Mesendoderm (in vitro differentiated cells): ENCODE results near the gene MOB1A.

Source experiments
- DNase-seq: peaks from one replicate; pipeline ENCODE4 v3.0.0; 2013
- H2AK5ac ChIP-seq: 2 replicates; pipeline ENCODE4 v1.6.1; 2013; ENCODE audit warnings: low read length, inconsistent platforms
- H2BK120ac ChIP-seq: 2 replicates; pipeline ENCODE4 v1.6.1; 2013; ENCODE audit warnings: low read depth, mild to moderate bottlenecking, low read length, moderate library complexity, mixed read lengths
- H2BK15ac ChIP-seq: replicated peaks from 2 replicates; pipeline ENCODE4 v1.6.1; 2013; ENCODE audit warnings: low read depth, mild to moderate bottlenecking, moderate library complexity
- H2BK5ac ChIP-seq: 2 replicates; pipeline ENCODE4 v1.6.1; 2013; ENCODE audit warnings: low read length, inconsistent platforms
- H3K18ac ChIP-seq: 2 replicates; pipeline ENCODE4 v1.6.1; 2013; ENCODE audit warnings: mild to moderate bottlenecking, low read length, mixed read lengths
- H3K23ac ChIP-seq: one replicate; pipeline ENCODE4 v1.6.1; 2013; ENCODE audit warnings: low read length
- H3K27ac ChIP-seq: 2 replicates; pipeline ENCODE4 v1.5.1; 2013; ENCODE audit warnings: low read depth, mild to moderate bottlenecking, inconsistent platforms, low read length, moderate library complexity
- H3K27me3 ChIP-seq: 2 replicates; pipeline ENCODE4 v1.6.1; 2013; ENCODE audit warnings: low read length, control low read depth, mild to moderate bottlenecking, inconsistent platforms; ENCODE audit not compliant: insufficient read depth, poor library complexity
- H3K36me3 ChIP-seq: 2 replicates; pipeline ENCODE4 v1.6.1; 2013; ENCODE audit warnings: low read length, inconsistent platforms; ENCODE audit not compliant: control insufficient read depth, insufficient read depth
- H3K4ac ChIP-seq: one replicate; pipeline ENCODE4 v1.6.1; 2013; ENCODE audit warnings: low read depth, mild to moderate bottlenecking, low read length, moderate library complexity
- H3K4me1 ChIP-seq: 2 replicates; pipeline ENCODE4 v1.6.1; 2013; ENCODE audit warnings: low read depth, low read length, inconsistent platforms; ENCODE audit not compliant: control insufficient read depth
- H3K4me2 ChIP-seq: 2 replicates; pipeline ENCODE4 v1.6.1; 2013; ENCODE audit warnings: low read length
- H3K4me3 ChIP-seq: 2 replicates; pipeline ENCODE4 v1.5.1; 2013; ENCODE audit warnings: mild to moderate bottlenecking, low read length
- H3K56ac ChIP-seq: one replicate; pipeline ENCODE4 v1.6.1; 2013; ENCODE audit warnings: low read length
- H3K79me1 ChIP-seq: 2 replicates; pipeline ENCODE4 v1.6.1; 2013; ENCODE audit warnings: low read length, inconsistent platforms
- H3K79me2 ChIP-seq: 2 replicates; pipeline ENCODE4 v1.6.1; 2013; ENCODE audit warnings: mild to moderate bottlenecking, low read length; ENCODE audit not compliant: control insufficient read depth, insufficient read depth
- H3K9ac ChIP-seq: 2 replicates; pipeline ENCODE4 v1.6.1; 2013; ENCODE audit warnings: low read length, inconsistent platforms
- H4K5ac ChIP-seq: one replicate; pipeline ENCODE4 v1.6.1; 2013; ENCODE audit warnings: low read length
- H4K8ac ChIP-seq: one replicate; pipeline ENCODE4 v1.6.1; 2013; ENCODE audit warnings: low read depth, mild to moderate bottlenecking, control low read depth, low read length, moderate library complexity
- WGBS: extraction: QIAGEN DNeasy Blood & Tissue Kit; methylation state at CpG from one replicate; pipeline ENCODE4 v1.1.7; 2013; ENCODE audit warnings: low lambda C conversion rate, missing lambda C conversion rate; ENCODE audit not compliant: insufficient coverage; ENCODE audit errors: extremely low coverage; 5-methylcytosine and 5-hydroxymethylcytosine counted together

The MOB1A gene

DNA sequence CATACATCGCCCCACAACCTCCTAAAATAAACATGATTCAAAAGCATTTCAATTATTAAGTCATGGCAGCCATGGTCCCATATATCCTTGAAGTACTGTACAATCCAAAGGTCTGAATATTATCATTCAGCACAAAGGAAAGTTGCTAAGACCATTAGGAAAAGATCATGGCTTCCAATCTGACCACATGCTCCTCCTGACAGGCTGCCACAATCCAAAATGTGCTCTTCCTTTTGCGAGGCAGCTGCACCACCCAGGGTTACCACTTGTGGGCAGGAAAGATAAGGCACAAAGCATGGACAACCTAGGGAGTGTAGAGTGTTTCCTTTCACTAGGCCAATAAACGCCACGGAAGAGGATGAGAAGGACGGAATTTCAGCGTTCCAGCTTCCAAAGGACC, 36.3 kb downstream of the MOB1A start:
- Histone ChIP-seq H3K4me2 (no peak overlapping the region), H2BK15ac (no peak overlapping the region), H3K79me2 (peaks cover 5% of the 10 kb centered on the region), H3K79me1 (peaks cover 10% of the 10 kb centered on the region), H3K4ac (no peak overlapping the region), H3K9ac (no peak overlapping the region), H3K36me3 (no peaks in the 10 kb centered on the region), H2BK5ac (no peak overlapping the region), H3K27me3 (no peaks in the 10 kb centered on the region), H3K23ac (no peak overlapping the region), H4K8ac (no peak overlapping the region), H4K5ac (no peak overlapping the region), H3K4me3 (no peak overlapping the region), H3K27ac (no peak overlapping the region), H2BK120ac (no peak overlapping the region), H2AK5ac (no peak overlapping the region), H3K56ac (no peak overlapping the region), H3K4me1 (no peaks in the 10 kb centered on the region), H3K18ac (no peak overlapping the region)
- DNase-seq: peak; percentile 71
- WGBS: 100% methylated on average over 1 of the region's 6 CpGs

DNA sequence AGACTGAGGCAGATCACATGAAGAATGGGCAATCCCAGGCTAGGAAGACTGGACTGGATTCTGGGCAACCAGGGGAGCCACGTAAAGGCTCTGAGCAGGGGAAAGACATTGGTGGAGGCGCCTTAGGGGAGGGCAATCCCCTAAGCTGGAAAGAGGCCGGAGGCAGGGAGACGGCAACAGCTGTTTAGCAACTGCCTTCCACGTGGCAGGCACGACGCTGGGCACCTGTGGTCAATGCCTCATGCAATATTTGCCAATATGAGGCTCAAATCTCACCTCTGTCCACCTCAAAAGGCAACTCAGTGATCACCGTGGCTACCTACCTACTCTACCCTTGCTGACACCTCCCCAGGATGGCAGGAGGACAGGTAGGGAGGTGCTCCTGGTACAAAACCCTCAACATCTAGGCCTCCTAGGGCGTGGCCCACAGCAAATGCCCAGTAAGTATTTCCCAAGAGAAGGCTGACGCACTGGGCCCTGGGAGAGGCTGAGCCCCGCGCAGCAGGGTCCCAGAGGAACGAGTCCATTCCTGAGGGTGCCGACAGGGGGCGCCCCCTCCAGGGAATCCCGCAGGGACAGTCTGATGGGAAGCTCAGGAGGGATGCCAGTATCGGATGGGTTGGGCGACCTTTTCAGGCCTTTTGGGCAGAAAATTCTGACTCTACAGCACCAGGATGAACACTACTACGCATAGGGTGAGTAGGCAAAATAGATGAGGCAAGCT, 39.9 kb downstream of the MOB1A start:
- H2BK15ac ChIP-seq: no peak overlapping the region
- H2BK120ac ChIP-seq: no peak overlapping the region
- no peak overlapping the region for H3K4me3 ChIP-seq
- no peaks in the 10 kb centered on the region for H3K36me3 ChIP-seq
- no peak overlapping the region for H4K8ac ChIP-seq
- no peak overlapping the region for H3K23ac ChIP-seq
- no peaks in the 10 kb centered on the region for H3K79me2 ChIP-seq
- no peak overlapping the region for H2BK5ac ChIP-seq
- no peak overlapping the region for H3K18ac ChIP-seq
- H3K27ac ChIP-seq: no peak overlapping the region
- no peak overlapping the region for H3K9ac ChIP-seq
- peak; percentile 30 for DNase-seq
- H3K79me1 ChIP-seq: peaks cover 4% of the 10 kb centered on the region
- H3K27me3 ChIP-seq: no peaks in the 10 kb centered on the region
- H4K5ac ChIP-seq: no peak overlapping the region
- no peak overlapping the region for H2AK5ac ChIP-seq
- H3K56ac ChIP-seq: no peak overlapping the region
- no peaks in the 10 kb centered on the region for H3K4me1 ChIP-seq
- H3K4ac ChIP-seq: no peak overlapping the region
- no CpG with 5 or more reads among the region's 19 CpGs for WGBS
- no peak overlapping the region for H3K4me2 ChIP-seq

DNA sequence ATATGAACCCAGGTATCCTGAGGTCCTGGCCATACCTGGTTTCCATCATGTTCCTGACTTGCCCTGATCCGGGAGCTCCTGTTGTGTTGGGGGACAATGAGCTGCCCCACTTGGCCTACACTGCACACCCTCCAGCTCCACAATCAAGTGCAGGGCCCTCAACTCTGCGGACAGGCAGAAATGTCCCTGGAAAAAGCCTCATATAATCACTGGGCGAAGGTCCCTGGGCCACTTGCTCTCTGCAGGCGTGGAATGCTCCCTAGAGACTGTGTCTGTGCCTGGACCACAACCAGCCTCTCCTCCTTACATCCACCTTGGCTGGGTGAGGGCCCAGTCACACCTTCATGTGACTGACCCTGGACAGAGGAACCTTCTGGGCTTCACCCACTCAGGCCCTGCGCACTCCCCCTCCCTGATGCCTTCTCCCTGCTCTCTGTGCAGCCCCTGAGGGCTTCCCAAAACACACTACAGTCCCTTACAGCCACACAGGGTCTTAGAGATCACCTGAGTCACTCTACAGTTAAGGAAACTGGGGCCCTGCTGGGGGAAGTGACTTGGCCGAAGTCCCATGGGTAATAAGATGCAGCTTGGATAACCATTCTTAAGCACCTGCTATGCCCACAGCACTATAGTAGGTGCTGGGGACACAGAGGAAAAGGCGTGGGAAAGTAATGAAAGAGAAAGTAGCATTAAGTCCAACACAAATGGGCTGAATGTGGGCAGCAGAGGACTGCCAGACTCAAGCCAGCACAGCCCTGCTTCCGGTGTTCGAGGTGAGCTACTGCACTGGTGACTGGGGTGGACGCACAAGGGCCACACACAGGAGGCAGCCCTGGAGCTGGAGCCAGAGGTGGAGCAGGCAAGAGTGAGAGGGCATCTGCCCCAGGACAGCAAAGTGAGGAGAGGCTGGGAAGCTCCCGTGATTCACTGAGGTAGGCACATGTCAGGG, 40.8 kb downstream of the MOB1A start:
- H3K4me3 ChIP-seq: no peak overlapping the region
- no peak overlapping the region for H3K4me2 ChIP-seq
- H3K4ac ChIP-seq: no peak overlapping the region
- H3K56ac ChIP-seq: no peak overlapping the region
- no peaks in the 10 kb centered on the region for H3K79me2 ChIP-seq
- no peak for DNase-seq
- H3K4me1 ChIP-seq: no peaks in the 10 kb centered on the region
- no peak overlapping the region for H2BK5ac ChIP-seq
- no peak overlapping the region for H2BK120ac ChIP-seq
- H3K79me1 ChIP-seq: peaks cover 4% of the 10 kb centered on the region
- H3K9ac ChIP-seq: no peak overlapping the region
- H3K23ac ChIP-seq: no peak overlapping the region
- no peak overlapping the region for H2AK5ac ChIP-seq
- no peaks in the 10 kb centered on the region for H3K36me3 ChIP-seq
- H3K18ac ChIP-seq: no peak overlapping the region
- no peak overlapping the region for H4K8ac ChIP-seq
- no CpG with 5 or more reads among the region's 11 CpGs for WGBS
- no peak overlapping the region for H4K5ac ChIP-seq
- H2BK15ac ChIP-seq: no peak overlapping the region
- H3K27ac ChIP-seq: no peak overlapping the region
- no peaks in the 10 kb centered on the region for H3K27me3 ChIP-seq

DNA sequence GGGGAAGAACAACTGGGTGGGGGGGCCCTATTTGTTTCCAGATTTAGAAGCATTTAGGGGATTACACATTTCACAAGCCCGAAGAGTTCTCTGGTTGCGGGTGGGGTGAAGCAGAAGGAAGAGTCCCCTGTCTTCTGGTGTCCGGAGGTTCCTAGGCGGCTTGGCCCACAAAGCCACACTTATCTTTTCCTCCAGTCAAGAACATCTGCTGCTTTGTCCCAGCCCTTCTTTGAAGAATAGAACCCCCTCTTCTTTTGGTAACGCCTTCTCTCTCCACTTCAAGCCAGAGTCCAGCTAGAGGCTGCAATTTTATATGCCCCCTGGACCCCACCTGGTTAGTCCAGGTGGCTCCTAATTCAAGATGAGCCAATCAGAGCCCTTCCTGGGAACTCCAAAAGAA, 46.8 kb downstream of the MOB1A start:
- no peak overlapping the region for H3K9ac ChIP-seq
- WGBS: no CpG with 5 or more reads among the region's 5 CpGs
- no peaks in the 10 kb centered on the region for H3K27me3 ChIP-seq
- H2BK15ac ChIP-seq: no peak overlapping the region
- no peaks in the 10 kb centered on the region for H3K79me2 ChIP-seq
- no peak overlapping the region for H3K18ac ChIP-seq
- no peak overlapping the region for H3K56ac ChIP-seq
- no peaks in the 10 kb centered on the region for H3K79me1 ChIP-seq
- H3K23ac ChIP-seq: no peak overlapping the region
- no peaks in the 10 kb centered on the region for H3K4me1 ChIP-seq
- no peak overlapping the region for H4K8ac ChIP-seq
- no peak overlapping the region for H4K5ac ChIP-seq
- no peak overlapping the region for H3K4ac ChIP-seq
- DNase-seq: no peak
- no peak overlapping the region for H2BK120ac ChIP-seq
- H3K36me3 ChIP-seq: no peaks in the 10 kb centered on the region
- no peak overlapping the region for H3K27ac ChIP-seq
- no peak overlapping the region for H2BK5ac ChIP-seq
- no peak overlapping the region for H3K4me3 ChIP-seq
- H2AK5ac ChIP-seq: no peak overlapping the region
- H3K4me2 ChIP-seq: no peak overlapping the region

DNA sequence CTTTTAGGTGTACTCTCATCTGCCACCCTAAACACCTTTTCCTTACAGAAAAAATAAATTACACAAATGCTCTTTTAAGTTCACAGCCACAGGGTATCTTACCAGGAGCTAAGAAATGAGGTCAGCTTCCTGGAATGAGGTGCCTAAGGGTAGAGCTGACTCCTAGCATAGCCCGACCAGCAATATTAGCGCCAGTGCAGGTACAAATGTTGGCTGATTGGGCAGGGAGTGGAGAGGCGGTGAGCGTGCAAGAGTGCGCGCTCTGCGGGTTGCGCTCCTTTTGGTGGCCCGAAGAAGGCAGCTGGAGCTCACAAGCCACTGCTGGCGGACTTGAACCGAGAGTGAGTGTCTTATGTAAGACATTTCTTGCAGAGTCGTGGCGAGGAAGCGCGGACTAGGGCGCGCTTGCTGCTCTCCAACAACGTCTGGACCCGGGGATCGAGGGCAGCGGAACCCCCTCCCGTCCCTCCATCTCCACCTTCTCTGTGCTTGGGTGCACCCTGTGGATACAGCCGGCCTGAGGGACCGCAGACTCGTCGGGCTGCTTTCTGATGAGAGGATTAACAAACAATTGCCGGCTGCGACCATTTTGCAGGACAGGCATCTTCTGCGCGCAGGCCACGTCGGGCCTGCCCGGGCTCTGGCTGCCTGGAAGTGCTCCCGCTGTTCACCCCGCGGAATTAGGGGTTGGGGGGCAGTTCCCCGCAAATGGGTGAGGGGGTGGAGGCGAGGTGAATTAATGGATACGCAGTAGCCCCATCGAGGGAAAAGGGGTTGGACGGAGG, 48.3 kb downstream of the MOB1A start:
- Histone ChIP-seq H3K27ac (no peak overlapping the region), H3K36me3 (no peaks in the 10 kb centered on the region), H3K56ac (no peak overlapping the region), H3K4me1 (no peaks in the 10 kb centered on the region), H3K27me3 (no peaks in the 10 kb centered on the region), H3K18ac (no peak overlapping the region), H3K4me3 (no peak overlapping the region), H4K8ac (no peak overlapping the region), H3K9ac (no peak overlapping the region), H4K5ac (no peak overlapping the region), H3K4me2 (no peak overlapping the region), H2AK5ac (no peak overlapping the region), H3K79me2 (no peaks in the 10 kb centered on the region), H3K23ac (no peak overlapping the region), H2BK15ac (no peak overlapping the region), H3K4ac (no peak overlapping the region), H2BK120ac (no peak overlapping the region), H3K79me1 (no peaks in the 10 kb centered on the region), H2BK5ac (no peak overlapping the region)
- DNase-seq: peak; percentile 73
- WGBS: no CpG with 5 or more reads among the region's 41 CpGs
